TTC549 (cell line): ENCODE results near the gene WDR47.
"Not testable (repeated sequence)": the region's sequence is repeated elsewhere in the genome, so short reads cannot be mapped to it uniquely, and the experiment has no call there.

Experiments used
- FAIRE-seq: peaks from 2 replicates; lab custom pipeline; 2012; peaks lifted over from hg19 to GRCh38; lab: Jason Lieb, UNC

WDR47 gene

GRCh38 chr1:108961752-108962486, 80.0 kb downstream of the WDR47 start:
- FAIRE-seq, result no peak

GRCh38 chr1:108961198-108961597, 80.7 kb downstream of the WDR47 start:
- FAIRE-seq, result no peak

- no peak for FAIRE-seq
Measured at GRCh38 chr1:108960719-108961118, 81.2 kb downstream of the WDR47 start.

GRCh38 chr1:108957888-108958287, 84.0 kb downstream of the WDR47 start:
- no peak for FAIRE-seq

GRCh38 chr1:108955881-108956280, 86.0 kb downstream of the WDR47 start:
- FAIRE-seq, result no peak

GRCh38 chr1:108955111-108955510, 86.8 kb downstream of the WDR47 start:
- no peak for FAIRE-seq

- FAIRE-seq, result no peak
Measured at GRCh38 chr1:108953452-108953851, 88.5 kb downstream of the WDR47 start.

GRCh38 chr1:108951242-108951641, 90.7 kb downstream of the WDR47 start:
- FAIRE-seq, result no peak

- no peak for FAIRE-seq
Measured at GRCh38 chr1:108949044-108949443, 92.9 kb downstream of the WDR47 start.

- no peak for FAIRE-seq
Measured at GRCh38 chr1:108947871-108948525, 93.9 kb downstream of the WDR47 start.

GRCh38 chr1:108936170-108936569, 105.7 kb downstream of the WDR47 start:
- no peak for FAIRE-seq

GRCh38 chr1:108933944-108934343, 108.0 kb downstream of the WDR47 start:
- FAIRE-seq, result no peak

- FAIRE-seq, result not testable (repeated sequence)
Measured at GRCh38 chr1:108927565-108927964, 114.3 kb downstream of the WDR47 start.

GRCh38 chr1:108925920-108926319, 116.0 kb downstream of the WDR47 start:
- no peak for FAIRE-seq
